ENCODE data around the gene ABCG1.

Gene ABCG1

DNA sequence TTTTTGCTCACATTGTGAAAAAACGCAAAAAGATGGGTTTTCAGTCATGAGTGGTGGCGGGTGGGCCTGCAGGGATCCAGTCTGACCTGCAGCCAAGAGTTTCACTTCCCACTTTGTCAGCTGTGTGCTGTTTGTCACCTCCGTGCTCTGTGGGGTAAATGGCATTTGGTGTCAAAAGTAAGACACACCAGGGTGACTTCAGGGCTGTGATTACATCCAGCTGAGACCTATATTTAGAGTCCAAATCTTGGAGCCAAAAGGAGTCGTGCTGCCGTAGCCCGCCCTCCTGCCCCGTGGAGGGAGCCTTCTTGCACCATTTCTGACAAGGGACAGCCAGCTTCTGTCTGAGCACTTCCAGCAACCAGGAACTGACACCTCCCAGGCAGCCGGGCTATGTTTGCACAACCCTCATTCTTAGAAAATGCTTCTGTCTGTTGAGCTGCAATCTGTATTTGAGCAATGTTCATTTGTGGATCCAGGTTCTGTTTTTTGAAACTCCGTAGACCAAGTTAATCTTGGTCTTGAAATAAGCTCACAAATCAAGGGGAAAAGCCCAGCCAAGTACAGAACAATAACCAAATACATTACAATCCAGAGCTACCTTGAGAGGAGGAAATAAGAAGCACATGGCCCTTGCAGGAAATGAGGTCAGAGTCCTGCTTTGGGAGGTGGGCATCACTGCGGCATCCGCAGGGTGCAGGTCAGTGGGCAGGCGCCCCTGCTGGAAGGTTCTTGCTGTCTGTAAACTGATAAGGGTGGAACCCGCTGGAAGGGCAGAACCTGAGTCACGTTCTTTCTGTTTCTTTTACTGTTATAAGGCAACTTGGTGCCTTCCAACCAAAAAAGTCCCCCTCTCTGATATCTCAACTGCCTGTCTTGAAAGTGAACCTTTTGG, 14.4 kb downstream of the ABCG1 start:
- TF ChIP-seq, protein P1, sequence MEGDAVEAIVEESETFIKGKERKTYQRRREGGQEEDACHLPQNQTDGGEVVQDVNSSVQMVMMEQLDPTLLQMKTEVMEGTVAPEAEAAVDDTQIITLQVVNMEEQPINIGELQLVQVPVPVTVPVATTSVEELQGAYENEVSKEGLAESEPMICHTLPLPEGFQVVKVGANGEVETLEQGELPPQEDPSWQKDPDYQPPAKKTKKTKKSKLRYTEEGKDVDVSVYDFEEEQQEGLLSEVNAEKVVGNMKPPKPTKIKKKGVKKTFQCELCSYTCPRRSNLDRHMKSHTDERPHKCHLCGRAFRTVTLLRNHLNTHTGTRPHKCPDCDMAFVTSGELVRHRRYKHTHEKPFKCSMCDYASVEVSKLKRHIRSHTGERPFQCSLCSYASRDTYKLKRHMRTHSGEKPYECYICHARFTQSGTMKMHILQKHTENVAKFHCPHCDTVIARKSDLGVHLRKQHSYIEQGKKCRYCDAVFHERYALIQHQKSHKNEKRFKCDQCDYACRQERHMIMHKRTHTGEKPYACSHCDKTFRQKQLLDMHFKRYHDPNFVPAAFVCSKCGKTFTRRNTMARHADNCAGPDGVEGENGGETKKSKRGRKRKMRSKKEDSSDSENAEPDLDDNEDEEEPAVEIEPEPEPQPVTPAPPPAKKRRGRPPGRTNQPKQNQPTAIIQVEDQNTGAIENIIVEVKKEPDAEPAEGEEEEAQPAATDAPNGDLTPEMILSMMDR (IDR thresholded peaks at IDR 0.05; ENCODE audit: insufficient read depth, missing control alignments): no peak
- FAIRE-seq (no peak), DNase-seq (ENCODE audit: insufficient read length, low spot score) (no peak)

DNA sequence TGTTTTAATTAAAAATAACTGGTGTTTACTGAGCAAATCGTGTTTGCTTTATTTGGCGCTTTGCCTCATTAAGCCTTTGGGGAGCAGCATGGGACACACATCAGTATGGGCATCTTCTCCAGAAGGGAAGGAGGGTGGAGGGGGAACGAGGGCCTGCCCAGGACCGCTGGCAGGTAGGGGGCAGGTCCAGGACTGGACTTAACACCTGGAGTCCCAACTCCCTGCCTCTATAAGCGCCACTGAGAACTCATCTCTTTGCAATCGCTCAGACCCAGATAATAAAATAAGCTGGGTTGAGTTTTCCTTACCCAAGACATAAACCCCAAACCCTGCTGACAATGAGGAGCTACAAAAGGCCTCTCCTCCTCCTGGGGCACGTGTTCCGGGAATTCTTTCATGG, 15.1 kb downstream of the ABCG1 start:
- DNase-seq (ENCODE audit: insufficient read length, low spot score) (no peak), FAIRE-seq (no peak)
- TF ChIP-seq, protein P1 (IDR thresholded peaks at IDR 0.05; ENCODE audit: insufficient read depth, missing control alignments): no peak

DNA sequence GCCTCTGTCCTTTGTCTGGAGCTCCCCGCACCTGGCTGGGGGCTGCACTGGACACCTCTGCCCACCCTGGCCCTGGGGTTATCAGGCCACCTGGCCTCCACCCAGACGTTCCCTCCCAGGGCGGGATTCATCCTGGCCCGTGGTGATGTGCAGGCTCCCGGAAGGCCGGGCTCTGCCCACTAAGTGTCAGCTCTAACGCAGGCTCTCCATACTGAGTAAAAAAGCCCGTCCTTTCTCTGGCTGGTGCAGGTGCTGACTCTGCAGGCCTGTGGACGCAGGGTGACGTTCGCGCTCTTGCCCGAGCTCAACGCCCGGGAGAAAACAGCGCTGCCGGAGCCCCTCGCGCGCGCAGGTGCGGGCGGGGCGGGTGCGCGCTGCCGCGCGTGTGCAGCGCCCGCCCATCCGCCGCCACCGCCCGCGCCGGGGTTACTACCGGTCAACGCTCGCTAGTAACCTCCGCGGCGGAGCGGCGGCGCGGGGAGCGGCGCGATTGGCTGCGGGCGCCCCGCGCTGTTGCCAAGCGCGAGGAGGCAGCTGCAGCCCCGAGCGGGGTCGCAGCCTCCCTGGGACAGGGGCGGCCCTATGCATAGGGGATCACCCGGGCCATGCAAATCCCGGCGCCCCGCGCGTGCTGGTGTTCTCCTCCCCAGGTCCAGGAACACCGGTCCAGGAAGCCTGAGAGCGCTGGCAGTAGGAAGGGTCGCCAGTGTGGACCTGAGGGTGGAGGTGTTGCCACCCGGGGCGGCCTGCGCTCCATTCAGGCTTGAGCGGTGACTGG, 15.7 kb downstream of the ABCG1 start:
- FAIRE-seq: no peak
- peak; percentile 70 for DNase-seq (ENCODE audit: insufficient read length, low spot score)
- TF ChIP-seq, protein P1 (IDR thresholded peaks at IDR 0.05; ENCODE audit: insufficient read depth, missing control alignments): no peak

DNA sequence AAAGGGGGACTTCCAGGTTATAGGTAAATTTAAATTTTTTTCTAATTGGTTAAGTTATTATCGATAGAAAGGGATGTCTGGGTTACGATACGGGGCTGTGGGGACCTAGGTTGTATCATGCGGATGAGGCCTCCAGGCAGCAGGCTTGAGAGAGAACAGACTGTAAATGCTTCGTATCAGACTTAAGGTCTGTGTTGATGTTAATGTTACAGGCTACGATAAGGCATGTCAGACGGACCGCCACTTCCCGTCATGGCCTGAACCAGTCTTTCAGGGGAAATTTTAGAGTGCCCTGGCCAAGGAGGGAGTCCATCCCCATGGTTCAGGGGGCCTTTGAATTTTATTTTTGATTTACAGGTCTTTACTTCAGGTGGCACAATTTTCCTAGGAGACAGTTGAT, 16.7 kb downstream of the ABCG1 start:
- FAIRE-seq (no peak), DNase-seq (ENCODE audit: insufficient read length, low spot score) (no peak)
- TF ChIP-seq, protein P1 (IDR thresholded peaks at IDR 0.05; ENCODE audit: insufficient read depth, missing control alignments): no peak

DNA sequence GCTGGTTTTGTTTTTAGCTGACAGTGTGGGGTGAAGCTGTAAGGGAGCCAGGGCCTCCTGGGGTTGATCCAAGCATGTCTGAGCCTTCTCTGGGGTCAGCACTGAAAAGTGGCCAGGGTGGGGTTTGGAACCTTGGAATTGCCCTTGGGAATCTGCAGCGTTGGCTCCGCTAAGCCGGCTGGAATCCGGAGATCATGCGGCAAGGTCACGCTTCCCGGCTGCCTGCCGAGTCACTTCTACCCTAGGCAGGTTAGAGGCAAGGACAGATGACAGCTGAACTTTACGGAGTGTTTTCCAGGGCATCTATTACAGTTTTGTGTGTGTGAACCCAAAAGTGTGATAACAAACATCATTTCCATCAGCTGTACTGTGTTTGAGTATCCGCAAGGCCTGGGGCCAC, 17.1 kb downstream of the ABCG1 start:
- TF ChIP-seq, protein P1 (IDR thresholded peaks at IDR 0.05; ENCODE audit: insufficient read depth, missing control alignments): no peak
- DNase-seq (ENCODE audit: insufficient read length, low spot score): no peak
- FAIRE-seq: no peak

DNA sequence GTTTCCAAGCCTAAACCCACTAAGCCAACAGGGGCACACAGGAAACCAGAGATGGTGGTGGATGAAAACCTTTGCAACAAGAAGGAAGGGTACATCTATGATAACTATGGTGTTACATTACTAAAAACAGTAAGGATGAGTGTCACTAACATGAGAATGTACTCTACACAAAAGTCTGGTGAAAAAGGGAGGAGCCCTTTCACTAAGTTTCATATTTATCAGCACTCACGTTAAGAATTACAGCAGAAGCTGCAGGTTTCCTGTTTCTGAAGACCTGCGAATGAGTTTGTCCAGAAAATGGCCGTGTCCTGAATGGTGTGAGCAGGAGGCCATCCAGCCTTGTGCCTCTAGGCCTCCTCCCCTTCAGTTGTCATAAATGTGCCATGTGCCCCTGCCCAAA, 17.8 kb downstream of the ABCG1 start:
- TF ChIP-seq, protein P1 (IDR thresholded peaks at IDR 0.05; ENCODE audit: insufficient read depth, missing control alignments): no peak
- DNase-seq (ENCODE audit: insufficient read length, low spot score) (no peak), FAIRE-seq (no peak)
